HG03280 (cell line): Measurements from ENCODE around the gene MAN2A2.
A peak's percentile ranks its signal among the peaks of the same experiment; 100 is the strongest.

ENCODE experiments used
- ATAC-seq: cut with Tn5 transposase; IDR thresholded peaks from one replicate; pipeline ENCODE4 v1.9.1; 2021; ENCODE audit warnings: mild to moderate bottlenecking, moderate library complexity; ENCODE audit not compliant: unreplicated experiment

The MAN2A2 gene

GRCh38 chr15:90902840-90903732, at the start of gene MAN2A2:
MAN2A2 (plus strand) TSS chr15:90903302; CDS start chr15:90904208, 906 bp downstream.
- ATAC-seq = peak; percentile 53

- ATAC-seq = no peak
Observed at GRCh38 chr15:90855139-90855538, 48.0 kb upstream of the MAN2A2 start.

DNA sequence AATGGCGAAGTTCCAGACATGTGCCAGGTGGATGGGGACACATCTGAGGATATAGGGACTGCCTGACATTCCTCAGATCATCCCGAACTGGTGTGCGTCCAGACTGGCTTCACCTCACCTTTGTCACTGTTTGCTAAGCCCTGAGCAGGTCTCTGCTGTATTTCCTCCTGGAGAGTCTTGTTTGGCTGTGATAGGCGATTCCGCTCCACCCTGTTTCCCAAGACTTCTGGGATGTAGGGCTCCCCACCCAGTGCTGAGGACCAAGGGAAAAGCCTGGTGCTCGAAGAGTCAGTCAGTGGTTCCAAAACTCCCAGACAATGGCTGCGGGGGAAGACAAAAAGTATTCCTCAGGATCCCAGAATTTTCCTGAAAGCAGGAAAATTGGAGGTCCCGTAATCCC, 45.8 kb upstream of the MAN2A2 start:
- ATAC-seq = no peak

DNA sequence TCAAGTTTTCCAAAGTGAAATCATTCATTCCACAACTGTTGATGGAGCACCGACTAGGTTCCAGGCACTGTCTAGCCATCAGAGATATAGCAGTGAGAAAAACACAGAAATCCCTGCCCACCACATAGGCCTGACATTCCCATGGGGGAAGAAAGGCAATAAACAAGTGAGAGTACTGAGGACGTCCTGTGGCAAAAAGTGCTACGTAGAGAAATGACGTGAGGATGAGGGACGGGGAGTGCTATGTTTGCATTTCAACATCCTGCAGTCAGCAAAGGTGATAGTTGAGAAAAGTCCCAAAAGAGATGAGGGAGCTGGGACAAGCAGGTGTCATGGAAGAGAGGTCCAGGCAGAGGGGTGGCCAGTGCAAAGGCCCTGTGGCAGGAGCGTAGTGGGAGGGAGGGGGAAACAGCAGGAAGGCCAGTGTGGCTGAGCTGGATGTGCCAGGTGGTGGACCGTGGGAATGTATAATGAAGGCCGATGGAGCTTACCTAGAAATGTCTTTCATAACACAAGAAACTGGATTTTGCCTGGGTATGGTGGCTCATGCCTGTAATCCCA, 45.1 kb upstream of the MAN2A2 start:
- no peak for ATAC-seq

DNA sequence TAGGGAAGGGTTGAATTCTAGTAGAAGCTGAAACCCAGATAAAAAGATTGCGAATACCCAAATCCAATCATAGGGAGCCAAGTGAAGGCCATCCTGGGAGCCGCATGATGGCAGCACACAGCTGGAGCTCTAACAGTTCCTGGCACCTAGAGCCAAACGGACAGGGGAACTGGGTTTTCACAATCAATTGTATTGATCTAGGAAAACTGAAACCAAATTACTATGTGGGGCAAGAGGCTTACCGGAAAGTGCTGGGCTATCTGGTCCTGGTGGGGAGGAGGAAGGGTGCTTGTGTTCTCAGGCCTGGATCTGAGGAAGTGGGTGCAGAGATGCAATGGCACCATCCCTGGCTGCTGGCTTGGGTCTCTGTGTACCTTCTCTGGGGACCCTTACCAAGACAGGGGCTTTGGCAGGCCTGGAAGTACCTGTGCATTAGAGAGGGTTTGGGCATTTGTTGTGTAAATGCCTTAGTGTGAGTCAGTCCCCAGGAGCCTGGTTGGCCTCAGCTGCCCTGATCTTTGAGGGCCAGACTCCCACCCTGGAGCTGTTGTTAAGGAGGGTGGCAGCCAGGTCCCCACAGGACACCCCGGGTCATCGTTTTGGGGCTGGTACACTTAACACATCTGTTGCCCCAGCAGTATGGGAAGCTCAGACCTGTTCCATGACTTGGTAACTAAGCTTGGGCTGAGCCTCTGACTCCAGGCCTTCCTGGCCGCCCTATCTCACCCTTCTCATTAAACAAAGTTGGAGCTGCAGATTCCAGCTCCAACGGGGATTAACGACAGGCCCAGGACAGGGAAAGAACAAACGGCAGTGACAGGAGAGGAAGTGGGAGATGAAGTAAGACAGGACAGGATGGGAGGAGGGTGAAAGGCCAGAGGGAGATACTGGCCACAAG, 43.6 kb upstream of the MAN2A2 start:
- no peak for ATAC-seq

DNA sequence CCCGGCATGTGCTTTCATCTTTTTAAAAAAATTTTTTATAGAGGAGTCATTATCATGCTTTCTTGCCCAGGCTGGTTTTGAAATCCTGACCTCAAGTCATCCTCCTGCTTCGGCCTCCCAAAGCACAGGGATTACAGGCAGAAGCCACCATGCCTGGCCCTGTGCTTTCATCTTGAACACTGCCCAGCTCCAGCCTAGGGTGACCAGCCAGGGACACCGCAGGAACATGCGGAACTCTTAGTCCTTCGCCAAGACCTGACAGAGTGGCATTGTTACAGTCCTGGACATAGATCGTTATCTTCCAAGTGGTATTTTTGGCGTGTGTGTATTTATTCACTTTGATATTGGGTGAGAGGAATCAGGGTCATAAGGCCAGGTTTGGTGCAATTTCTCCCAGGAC, 42.7 kb upstream of the MAN2A2 start:
- no peak for ATAC-seq

- no peak for ATAC-seq
Observed at GRCh38 chr15:90860942-90861675, 42.0 kb upstream of the MAN2A2 start.

GRCh38 chr15:90862487-90862886, 40.6 kb upstream of the MAN2A2 start:
- no peak for ATAC-seq

- no peak for ATAC-seq
Observed at GRCh38 chr15:90862964-90863778, 39.9 kb upstream of the MAN2A2 start.

DNA sequence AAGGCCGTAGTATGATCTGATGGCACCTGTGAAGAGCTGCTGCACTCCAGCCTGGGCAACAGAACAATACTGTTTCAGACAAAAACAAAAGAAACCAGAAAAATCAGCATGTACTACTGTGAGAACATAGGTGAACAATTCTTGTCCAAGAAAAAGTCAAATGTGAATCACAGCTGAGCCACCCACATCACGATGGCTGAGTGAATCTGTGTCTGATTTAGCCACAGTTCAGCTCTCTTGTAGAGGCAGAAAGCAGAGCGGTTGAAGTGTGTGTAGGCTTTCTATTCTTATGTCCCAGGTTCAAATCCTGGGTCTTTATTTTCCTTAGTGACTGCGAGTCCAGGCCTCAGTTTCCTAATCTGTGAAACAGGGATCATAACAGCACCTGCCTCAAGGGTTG, 39.1 kb upstream of the MAN2A2 start:
- no peak for ATAC-seq

DNA sequence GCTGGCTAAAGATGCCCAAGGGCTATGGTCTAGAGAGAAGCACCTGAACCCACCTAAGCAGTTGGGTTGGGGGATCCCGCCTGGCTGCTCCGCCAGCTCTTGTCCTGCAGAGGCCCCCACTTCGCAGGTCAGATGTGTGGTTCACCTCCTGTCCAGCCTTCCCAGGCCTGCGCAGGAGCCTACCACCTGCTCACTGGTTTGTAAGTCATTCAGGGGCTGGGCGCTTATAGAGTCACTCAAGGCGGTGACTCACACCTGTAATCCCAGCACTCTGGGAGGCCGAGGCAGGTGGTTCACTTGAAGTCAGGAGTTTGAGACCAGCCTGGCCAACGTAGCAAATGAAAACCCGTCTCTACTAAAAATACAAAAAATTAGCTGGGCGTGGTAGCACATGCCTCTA, 38.6 kb upstream of the MAN2A2 start:
- ATAC-seq = no peak

GRCh38 chr15:90865702-90866101, 37.4 kb upstream of the MAN2A2 start:
- ATAC-seq = no peak

- no peak for ATAC-seq
Observed at GRCh38 chr15:90866161-90866715, 36.9 kb upstream of the MAN2A2 start.

DNA sequence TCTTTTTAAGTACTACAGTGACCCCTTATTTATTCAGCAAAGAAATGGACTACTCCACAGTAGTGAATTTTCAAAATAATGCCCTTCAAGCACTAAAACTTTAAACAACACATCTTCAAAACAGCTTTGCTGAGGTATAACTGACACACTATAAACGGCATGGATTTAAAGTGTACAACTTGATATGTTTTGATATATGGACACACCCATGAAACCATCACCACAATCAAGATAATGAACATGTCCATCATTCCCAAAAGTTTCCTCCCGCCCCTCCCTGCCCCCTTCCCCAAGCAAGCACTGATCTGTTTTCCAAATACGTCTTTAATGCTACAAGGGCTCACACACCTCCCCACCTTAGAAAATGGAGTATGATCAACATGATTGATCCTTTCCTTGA, 36.3 kb upstream of the MAN2A2 start:
- no peak for ATAC-seq

GRCh38 chr15:90868261-90868689, 34.8 kb upstream of the MAN2A2 start, which contains the start of gene FURIN:
FURIN (plus strand) TSS chr15:90868588; CDS start chr15:90875741, 7,153 bp downstream.
- ATAC-seq = no peak

GRCh38 chr15:90869140-90869541, 34.0 kb upstream of the MAN2A2 start:
- ATAC-seq = no peak

- no peak for ATAC-seq
Observed at GRCh38 chr15:90869601-90870353, 33.3 kb upstream of the MAN2A2 start.

DNA sequence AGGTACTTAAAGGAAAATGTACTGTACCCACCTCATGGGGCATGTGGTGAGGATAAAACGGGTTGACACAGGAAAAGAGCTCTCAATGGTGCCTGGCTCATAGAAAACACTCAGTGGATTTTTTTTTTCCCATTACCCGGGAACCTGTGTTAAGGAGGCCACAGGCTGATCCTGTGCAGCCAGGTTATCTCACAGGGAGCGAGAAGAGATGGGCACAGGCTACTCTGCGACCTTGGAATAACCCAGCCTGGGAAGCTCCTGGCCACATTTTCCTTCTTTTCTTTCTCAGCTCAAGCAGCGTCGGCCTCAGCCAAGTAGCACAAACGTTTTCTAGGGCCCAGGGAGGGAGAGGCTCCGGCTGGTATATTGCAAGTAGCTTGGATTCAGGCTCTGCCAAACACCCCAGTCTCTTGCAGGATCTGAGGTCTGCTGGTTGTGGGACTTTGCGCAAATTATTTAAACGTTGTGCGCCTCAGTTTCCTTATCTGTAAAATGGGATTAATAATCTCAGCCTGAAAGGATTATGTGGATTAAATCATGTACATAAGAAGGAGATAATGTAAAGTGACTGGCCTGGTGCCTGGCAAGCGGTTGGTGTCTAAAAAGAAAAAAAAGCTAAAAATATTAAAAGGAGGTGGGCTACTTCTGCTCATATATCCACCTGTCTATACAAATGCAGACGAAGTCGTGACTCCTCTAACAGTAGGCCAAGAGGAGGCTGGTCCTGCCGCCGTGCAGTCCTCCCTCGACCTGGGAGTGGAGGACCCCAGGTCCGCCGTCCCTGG, 32.6 kb upstream of the MAN2A2 start:
- peak; percentile 4 for ATAC-seq
